ENCODE results near the gene ATF6. TPM values are rescaled to one million over a fixed set of nuclear protein-coding genes. Genes with fewer than 3 reads are reported as not detected.

ATF6 gene
- total RNA-seq, 2 experiments from 2014 or later = 16.2 to 17.1 TPM

GRCh38 chr1:161725908-161726472 lies 40.1 kb upstream of the ATF6 start:
- DNase-seq = peak in 12 of 14 experiments; percentile 10 to 60 (median 28)
- TF ChIP-seq, protein P1, sequence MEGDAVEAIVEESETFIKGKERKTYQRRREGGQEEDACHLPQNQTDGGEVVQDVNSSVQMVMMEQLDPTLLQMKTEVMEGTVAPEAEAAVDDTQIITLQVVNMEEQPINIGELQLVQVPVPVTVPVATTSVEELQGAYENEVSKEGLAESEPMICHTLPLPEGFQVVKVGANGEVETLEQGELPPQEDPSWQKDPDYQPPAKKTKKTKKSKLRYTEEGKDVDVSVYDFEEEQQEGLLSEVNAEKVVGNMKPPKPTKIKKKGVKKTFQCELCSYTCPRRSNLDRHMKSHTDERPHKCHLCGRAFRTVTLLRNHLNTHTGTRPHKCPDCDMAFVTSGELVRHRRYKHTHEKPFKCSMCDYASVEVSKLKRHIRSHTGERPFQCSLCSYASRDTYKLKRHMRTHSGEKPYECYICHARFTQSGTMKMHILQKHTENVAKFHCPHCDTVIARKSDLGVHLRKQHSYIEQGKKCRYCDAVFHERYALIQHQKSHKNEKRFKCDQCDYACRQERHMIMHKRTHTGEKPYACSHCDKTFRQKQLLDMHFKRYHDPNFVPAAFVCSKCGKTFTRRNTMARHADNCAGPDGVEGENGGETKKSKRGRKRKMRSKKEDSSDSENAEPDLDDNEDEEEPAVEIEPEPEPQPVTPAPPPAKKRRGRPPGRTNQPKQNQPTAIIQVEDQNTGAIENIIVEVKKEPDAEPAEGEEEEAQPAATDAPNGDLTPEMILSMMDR (IDR thresholded peaks at IDR 0.05) = no peak
- ChIA-PET CTCF (interaction anchor here (1.2 to 2.2 kb wide), 3 partner anchors 10 to 16 kb away, joined by 3 to 11 read pairs (median 10); no protein-coding TSS in a partner anchor), POLR2A (interaction anchor here (0.8 to 4.7 kb wide), 16 partner anchors 9 to 500 kb away, joined by 3 to 39 read pairs (median 4); partner anchors contain the start of genes DUSP12 and TOMM40L)
- intact Hi-C loops (cut with DNase I, micrococcal nuclease) = loop anchor here in 1 of 2 experiments (2.0 kb wide), 1 partner anchor 15 kb away; no protein-coding TSS in a partner anchor
- Mint-ChIP-seq H3K36me3 (ENCODE audit: low read depth) (peaks cover 3% of the 10 kb centered on the region), H3K4me3 (peak overlapping the region; percentile 94), H3K27me3 (peaks cover 19% of the 10 kb centered on the region), H3K4me1 (ENCODE audit: low read depth) (peaks cover 37% of the 10 kb centered on the region), H3K27ac (peak overlapping the region; percentile 12), H3K9me3 (no peaks in the 10 kb centered on the region)
- Histone ChIP-seq H3K4me1 (ENCODE audit: insufficient read depth, low read length) (peaks cover 33% of the 10 kb centered on the region), H3K9me3 (ENCODE audit: control insufficient read depth in 1 of 2, insufficient read depth in 1 of 2, low read length in 2 of 2) (no peaks in the 10 kb centered on the region), H3K27ac (ENCODE audit: low read depth in 1 of 2, low read length in 2 of 2) (peak overlapping the region in 1 of 2 donors; percentile 27), H3K4me3 (ENCODE audit: low read length) (peak overlapping the region; percentile 80), H3K36me3 (ENCODE audit: insufficient read depth, low read length) (no peaks in the 10 kb centered on the region), H3K27me3 (ENCODE audit: control insufficient read depth in 1 of 2, insufficient read depth in 2 of 2, low read length in 2 of 2) (peaks cover 0 to 3% of the 10 kb centered on the region in 2 experiments)
- peak; percentile 35 for ATAC-seq (ENCODE audit: poor library complexity)

- H3K27me3 Mint-ChIP-seq = peaks cover 22% of the 10 kb centered on the region
- Histone ChIP-seq H3K9me3 (ENCODE audit: control insufficient read depth in 1 of 2, insufficient read depth in 1 of 2, low read length in 2 of 2) (no peaks in the 10 kb centered on the region), H3K4me3 (ENCODE audit: low read length) (peak overlapping the region; percentile 80), H3K36me3 (ENCODE audit: insufficient read depth, low read length) (no peaks in the 10 kb centered on the region), H3K27me3 (ENCODE audit: control insufficient read depth in 1 of 2, insufficient read depth in 2 of 2, low read length in 2 of 2) (peaks cover 0 to 3% of the 10 kb centered on the region in 2 experiments), H3K27ac (ENCODE audit: low read depth in 1 of 2, low read length in 2 of 2) (peak overlapping the region; percentile 40 to 60), H3K4me1 (ENCODE audit: insufficient read depth, low read length) (peaks cover 33% of the 10 kb centered on the region)
- TF ChIP-seq, protein P1 (IDR thresholded peaks at IDR 0.05) = no peak
- POLR2A ChIA-PET = interaction anchor here (0.8 to 4.7 kb wide), 16 partner anchors 9 to 501 kb away, joined by 3 to 39 read pairs (median 4); partner anchors contain the start of genes DUSP12 and TOMM40L
- no peaks in the 10 kb centered on the region for H3K9me3 Mint-ChIP-seq
- intact Hi-C loops (cut with DNase I, micrococcal nuclease) = loop anchor here in 1 of 2 experiments (2.0 kb wide), 1 partner anchor 14 kb away; no protein-coding TSS in a partner anchor
- H3K4me1 Mint-ChIP-seq (ENCODE audit: low read depth) = peaks cover 37% of the 10 kb centered on the region
- peak overlapping the region; percentile 94 for H3K4me3 Mint-ChIP-seq
- H3K27ac Mint-ChIP-seq = peak overlapping the region; percentile 12
- peak; percentile 47 to 88 (median 67) for DNase-seq
- CTCF ChIA-PET = interaction anchor here (1.2 to 2.2 kb wide), 3 partner anchors 10 to 15 kb away, joined by 3 to 11 read pairs (median 10); no protein-coding TSS in a partner anchor
- H3K36me3 Mint-ChIP-seq (ENCODE audit: low read depth) = peaks cover 3% of the 10 kb centered on the region
- ATAC-seq (ENCODE audit: poor library complexity) = peak; percentile 61
Observed at GRCh38 chr1:161726473-161727255, 39.5 kb upstream of the ATF6 start.

- H3K4me3 ChIP-seq (ENCODE audit: low read length) = peak overlapping the region; percentile 80
- TF ChIP-seq, protein P1 (IDR thresholded peaks at IDR 0.05) = no peak
Observed at GRCh38 chr1:161727256-161727924, 38.7 kb upstream of the ATF6 start.

More at GRCh38 chr1:161727256-161727924, 38.7 kb upstream of the ATF6 start:
- Mint-ChIP-seq H3K27me3 (peaks cover 21% of the 10 kb centered on the region), H3K4me1 (ENCODE audit: low read depth) (peaks cover 37% of the 10 kb centered on the region), H3K9me3 (no peaks in the 10 kb centered on the region), H3K36me3 (ENCODE audit: low read depth) (peaks cover 3% of the 10 kb centered on the region), H3K4me3 (peak overlapping the region; percentile 94), H3K27ac (peak overlapping the region; percentile 79)
- no peaks in the 10 kb centered on the region for H3K9me3 ChIP-seq (ENCODE audit: control insufficient read depth in 1 of 2, insufficient read depth in 1 of 2, low read length in 2 of 2)
- H3K36me3 ChIP-seq (ENCODE audit: insufficient read depth, low read length) = no peaks in the 10 kb centered on the region
- ChIA-PET CTCF (interaction anchor here (1.2 to 2.2 kb wide), 2 partner anchors 9 to 12 kb away, joined by 3 to 11 read pairs; no protein-coding TSS in a partner anchor), POLR2A (interaction anchor here (0.8 to 4.7 kb wide), 12 partner anchors 8 to 502 kb away, joined by 3 to 39 read pairs (median 4); partner anchors contain the start of genes DUSP12 and TOMM40L)
- peaks cover 0 to 3% of the 10 kb centered on the region in 2 experiments for H3K27me3 ChIP-seq (ENCODE audit: control insufficient read depth in 1 of 2, insufficient read depth in 2 of 2, low read length in 2 of 2)
- peak in 12 of 14 experiments; percentile 9 to 82 (median 26) for DNase-seq
- H3K4me1 ChIP-seq (ENCODE audit: insufficient read depth, low read length) = peaks cover 33% of the 10 kb centered on the region
- intact Hi-C loops (cut with DNase I, micrococcal nuclease) = loop anchor here in 1 of 2 experiments (2.0 kb wide), 1 partner anchor 13 kb away; no protein-coding TSS in a partner anchor
- peak overlapping the region; percentile 40 to 60 for H3K27ac ChIP-seq (ENCODE audit: low read depth in 1 of 2, low read length in 2 of 2)
- peak; percentile 46 for ATAC-seq (ENCODE audit: poor library complexity)
